HepG2 (cell line): ENCODE data around the gene EIF4ENIF1. TPM values are rescaled to one million over a fixed set of nuclear protein-coding genes. Genes with fewer than 3 reads are reported as not detected.

Experiments
- HIVEP1 ChIP-seq: sonication (generic); formaldehyde crosslinking; IDR thresholded peaks from 2 replicates; pipeline ENCODE4 v1.4.0; 2020; ENCODE audit warnings: mild to moderate bottlenecking, missing genetic modification reagents
- KAT7 ChIP-seq: IDR thresholded peaks from 2 replicates; pipeline ENCODE4 v1.6.1; 2018; ENCODE audit warnings: borderline replicate concordance, missing compliant biosample characterization
- NFRKB ChIP-seq: fragments of 450-650 bp; IDR thresholded peaks from 2 replicates; pipeline ENCODE4 v1.6.1; 2017
- NPAS2 ChIP-seq: sonication (generic); formaldehyde crosslinking; IDR thresholded peaks from 2 replicates; pipeline ENCODE4 v1.8.0; 2022; ENCODE audit warnings: mild to moderate bottlenecking, missing genetic modification reagents, borderline replicate concordance
- POLR2AphosphoS5 ChIP-seq: IDR thresholded peaks from 2 replicates; pipeline ENCODE4 v1.6.1; 2012; ENCODE audit warnings: low read depth, low read length
- PTBP1 ChIP-seq: fragments of 200-400 bp; formaldehyde crosslinking; IDR thresholded peaks from 2 replicates; pipeline ENCODE4 v1.6.1; 2018; ENCODE audit warnings: low read length, low read depth; ENCODE audit not compliant: poor library complexity, severe bottlenecking
- ZFP90 ChIP-seq: sonication (generic); formaldehyde crosslinking; IDR thresholded peaks from 2 replicates; pipeline ENCODE4 v1.8.0; 2022; ENCODE audit warnings: missing genetic modification reagents, mild to moderate bottlenecking, inconsistent platforms, borderline replicate concordance
- ZNF343 ChIP-seq: sonication (generic); formaldehyde crosslinking; IDR thresholded peaks from 2 replicates; pipeline ENCODE4 v1.4.0; 2020; ENCODE audit warnings: mild to moderate bottlenecking, missing genetic modification reagents
- ZNF430 ChIP-seq: sonication (generic); formaldehyde crosslinking; IDR thresholded peaks from 2 replicates; pipeline ENCODE4 v1.9.0; 2021; ENCODE audit warnings: mild to moderate bottlenecking, missing genetic modification reagents
- ZNF713 ChIP-seq: sonication (generic); formaldehyde crosslinking; IDR thresholded peaks from 2 replicates; pipeline ENCODE4 v1.4.0; 2020; ENCODE audit warnings: mild to moderate bottlenecking, missing genetic modification reagents
- ZNF766 ChIP-seq: sonication (generic); formaldehyde crosslinking; IDR thresholded peaks from 2 replicates; pipeline ENCODE4 v1.5.0; 2020; ENCODE audit warnings: missing genetic modification reagents, borderline replicate concordance
- polyA plus RNA-seq, 8 experiments: library from polyadenylated mRNA; depleted of rRNA in 3 of 8; stranded (reverse) in 7 of 8; unstranded in 1 of 8; fragments of >200 nt; fragmentation: Illumina TruSeq in 4 of 8; extraction: Trizol in 4 of 8; gene quantifications; 2 replicates each; pipeline versions ENCODE4 v1.2.1 to v1.2.3, GENCODE V29; 2011 to 2016; ENCODE audit warnings: low read depth in 4 of 8, missing spikeins in 1 of 8, mixed read lengths in 1 of 8; ENCODE audit not compliant: insufficient read depth in 1 of 8
- total RNA-seq, 5 experiments: library from RNA; depleted of rRNA; stranded (reverse); fragments of >200 nt; fragmentation: Illumina TruSeq; extraction: Trizol; gene quantifications; 2 replicates each; pipeline ENCODE4 v1.2.3, GENCODE V29; 2016; ENCODE audit warnings: low read depth in 1 of 5
- TF ChIP-seq, protein P1 (sequence below): sonication (generic); formaldehyde crosslinking; IDR thresholded peaks from 2 replicates; pipeline ENCODE4 v1.5.1; 2020; ENCODE audit warnings: mild to moderate bottlenecking, moderate library complexity, missing genetic modification reagents
- TF ChIP-seq, protein P2 (sequence below): sonication (generic); formaldehyde crosslinking; IDR thresholded peaks from 2 replicates; pipeline ENCODE4 v1.4.0; 2020; ENCODE audit warnings: missing genetic modification reagents, borderline replicate concordance
- TF ChIP-seq, protein P3 (sequence below): IDR thresholded peaks from 2 replicates; pipeline ENCODE4 v1.6.1; 2016; ENCODE audit warnings: low read depth, missing genetic modification reagents, missing compliant biosample characterization
- TF ChIP-seq, protein P4 (sequence below): sonication (generic); formaldehyde crosslinking; IDR thresholded peaks from 2 replicates; pipeline ENCODE4 v1.4.0; 2020; ENCODE audit warnings: mild to moderate bottlenecking, missing genetic modification reagents

EIF4ENIF1 gene
- total and polyA plus RNA-seq, 2 of the 13 experiments (the other 11 are each of a cell fraction or from before 2014, with no cell fraction given) = 11.9 to 12.3 TPM

DNA sequence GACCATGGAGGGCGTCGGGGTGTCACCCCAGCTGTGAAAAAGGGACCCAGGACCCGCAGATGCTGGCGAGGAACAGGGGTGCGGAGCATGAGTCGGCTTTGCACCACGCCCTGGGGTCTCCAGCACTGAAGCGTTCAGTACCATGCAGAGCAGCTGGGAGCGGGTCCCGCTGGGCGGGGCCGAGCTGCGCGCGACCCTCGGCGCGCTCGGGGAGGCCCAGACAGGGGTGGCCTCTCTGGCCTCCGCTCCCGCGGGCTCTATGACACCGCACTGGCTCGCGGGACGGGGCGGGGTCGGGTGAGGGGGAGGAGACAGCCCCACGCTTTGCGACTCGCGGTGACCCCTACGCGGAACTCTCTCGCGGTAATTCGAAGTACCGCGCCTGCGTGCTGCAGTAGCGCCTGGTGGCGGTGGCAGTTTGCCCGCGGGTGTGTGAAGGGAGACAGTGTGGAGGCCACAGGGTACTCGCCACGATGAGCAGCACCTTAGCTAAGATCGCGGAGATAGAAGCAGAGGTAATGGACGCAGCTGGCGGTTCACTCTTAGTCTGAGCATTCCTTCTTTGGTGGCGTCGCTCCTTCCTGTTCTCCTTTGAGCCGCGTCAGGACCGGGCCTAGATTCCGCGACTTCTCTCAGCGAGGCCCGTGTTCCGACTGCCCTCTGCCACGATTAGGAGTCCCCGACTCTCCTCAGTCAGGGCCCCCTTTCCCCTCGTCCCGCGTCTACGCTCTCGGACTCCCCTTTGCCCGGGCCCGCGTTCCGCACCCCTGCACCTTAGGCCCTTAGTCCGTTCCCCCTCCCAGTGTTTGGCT lies 90.2 kb downstream of the EIF4ENIF1 start, which contains the start of gene DRG1 (continued):
- TF ChIP-seq, protein P1, sequence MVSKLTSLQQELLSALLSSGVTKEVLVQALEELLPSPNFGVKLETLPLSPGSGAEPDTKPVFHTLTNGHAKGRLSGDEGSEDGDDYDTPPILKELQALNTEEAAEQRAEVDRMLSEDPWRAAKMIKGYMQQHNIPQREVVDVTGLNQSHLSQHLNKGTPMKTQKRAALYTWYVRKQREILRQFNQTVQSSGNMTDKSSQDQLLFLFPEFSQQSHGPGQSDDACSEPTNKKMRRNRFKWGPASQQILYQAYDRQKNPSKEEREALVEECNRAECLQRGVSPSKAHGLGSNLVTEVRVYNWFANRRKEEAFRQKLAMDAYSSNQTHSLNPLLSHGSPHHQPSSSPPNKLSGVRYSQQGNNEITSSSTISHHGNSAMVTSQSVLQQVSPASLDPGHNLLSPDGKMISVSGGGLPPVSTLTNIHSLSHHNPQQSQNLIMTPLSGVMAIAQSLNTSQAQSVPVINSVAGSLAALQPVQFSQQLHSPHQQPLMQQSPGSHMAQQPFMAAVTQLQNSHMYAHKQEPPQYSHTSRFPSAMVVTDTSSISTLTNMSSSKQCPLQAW = peak; percentile 45; the same call in 1 of the 2 replicates
- TF ChIP-seq POLR2AphosphoS5 = peak; percentile 93
- TF ChIP-seq, protein P2, sequence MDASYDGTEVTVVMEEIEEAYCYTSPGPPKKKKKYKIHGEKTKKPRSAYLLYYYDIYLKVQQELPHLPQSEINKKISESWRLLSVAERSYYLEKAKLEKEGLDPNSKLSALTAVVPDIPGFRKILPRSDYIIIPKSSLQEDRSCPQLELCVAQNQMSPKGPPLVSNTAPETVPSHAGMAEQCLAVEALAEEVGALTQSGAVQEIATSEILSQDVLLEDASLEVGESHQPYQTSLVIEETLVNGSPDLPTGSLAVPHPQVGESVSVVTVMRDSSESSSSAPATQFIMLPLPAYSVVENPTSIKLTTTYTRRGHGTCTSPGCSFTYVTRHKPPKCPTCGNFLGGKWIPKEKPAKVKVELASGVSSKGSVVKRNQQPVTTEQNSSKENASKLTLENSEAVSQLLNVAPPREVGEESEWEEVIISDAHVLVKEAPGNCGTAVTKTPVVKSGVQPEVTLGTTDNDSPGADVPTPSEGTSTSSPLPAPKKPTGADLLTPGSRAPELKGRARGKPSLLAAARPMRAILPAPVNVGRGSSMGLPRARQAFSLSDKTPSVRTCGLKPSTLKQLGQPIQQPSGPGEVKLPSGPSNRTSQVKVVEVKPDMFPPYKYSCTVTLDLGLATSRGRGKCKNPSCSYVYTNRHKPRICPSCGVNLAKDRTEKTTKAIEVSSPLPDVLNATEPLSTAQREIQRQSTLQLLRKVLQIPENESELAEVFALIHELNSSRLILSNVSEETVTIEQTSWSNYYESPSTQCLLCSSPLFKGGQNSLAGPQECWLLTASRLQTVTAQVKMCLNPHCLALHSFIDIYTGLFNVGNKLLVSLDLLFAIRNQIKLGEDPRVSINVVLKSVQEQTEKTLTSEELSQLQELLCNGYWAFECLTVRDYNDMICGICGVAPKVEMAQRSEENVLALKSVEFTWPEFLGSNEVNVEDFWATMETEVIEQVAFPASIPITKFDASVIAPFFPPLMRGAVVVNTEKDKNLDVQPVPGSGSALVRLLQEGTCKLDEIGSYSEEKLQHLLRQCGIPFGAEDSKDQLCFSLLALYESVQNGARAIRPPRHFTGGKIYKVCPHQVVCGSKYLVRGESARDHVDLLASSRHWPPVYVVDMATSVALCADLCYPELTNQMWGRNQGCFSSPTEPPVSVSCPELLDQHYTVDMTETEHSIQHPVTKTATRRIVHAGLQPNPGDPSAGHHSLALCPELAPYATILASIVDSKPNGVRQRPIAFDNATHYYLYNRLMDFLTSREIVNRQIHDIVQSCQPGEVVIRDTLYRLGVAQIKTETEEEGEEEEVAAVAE (CRISPR knock-in tag) = no peak
- 0 out of 2 replicates have a peak, but pooled peaks have one; percentile 55 for TF ChIP-seq HIVEP1 (CRISPR knock-in tag)
- TF ChIP-seq, protein P3, sequence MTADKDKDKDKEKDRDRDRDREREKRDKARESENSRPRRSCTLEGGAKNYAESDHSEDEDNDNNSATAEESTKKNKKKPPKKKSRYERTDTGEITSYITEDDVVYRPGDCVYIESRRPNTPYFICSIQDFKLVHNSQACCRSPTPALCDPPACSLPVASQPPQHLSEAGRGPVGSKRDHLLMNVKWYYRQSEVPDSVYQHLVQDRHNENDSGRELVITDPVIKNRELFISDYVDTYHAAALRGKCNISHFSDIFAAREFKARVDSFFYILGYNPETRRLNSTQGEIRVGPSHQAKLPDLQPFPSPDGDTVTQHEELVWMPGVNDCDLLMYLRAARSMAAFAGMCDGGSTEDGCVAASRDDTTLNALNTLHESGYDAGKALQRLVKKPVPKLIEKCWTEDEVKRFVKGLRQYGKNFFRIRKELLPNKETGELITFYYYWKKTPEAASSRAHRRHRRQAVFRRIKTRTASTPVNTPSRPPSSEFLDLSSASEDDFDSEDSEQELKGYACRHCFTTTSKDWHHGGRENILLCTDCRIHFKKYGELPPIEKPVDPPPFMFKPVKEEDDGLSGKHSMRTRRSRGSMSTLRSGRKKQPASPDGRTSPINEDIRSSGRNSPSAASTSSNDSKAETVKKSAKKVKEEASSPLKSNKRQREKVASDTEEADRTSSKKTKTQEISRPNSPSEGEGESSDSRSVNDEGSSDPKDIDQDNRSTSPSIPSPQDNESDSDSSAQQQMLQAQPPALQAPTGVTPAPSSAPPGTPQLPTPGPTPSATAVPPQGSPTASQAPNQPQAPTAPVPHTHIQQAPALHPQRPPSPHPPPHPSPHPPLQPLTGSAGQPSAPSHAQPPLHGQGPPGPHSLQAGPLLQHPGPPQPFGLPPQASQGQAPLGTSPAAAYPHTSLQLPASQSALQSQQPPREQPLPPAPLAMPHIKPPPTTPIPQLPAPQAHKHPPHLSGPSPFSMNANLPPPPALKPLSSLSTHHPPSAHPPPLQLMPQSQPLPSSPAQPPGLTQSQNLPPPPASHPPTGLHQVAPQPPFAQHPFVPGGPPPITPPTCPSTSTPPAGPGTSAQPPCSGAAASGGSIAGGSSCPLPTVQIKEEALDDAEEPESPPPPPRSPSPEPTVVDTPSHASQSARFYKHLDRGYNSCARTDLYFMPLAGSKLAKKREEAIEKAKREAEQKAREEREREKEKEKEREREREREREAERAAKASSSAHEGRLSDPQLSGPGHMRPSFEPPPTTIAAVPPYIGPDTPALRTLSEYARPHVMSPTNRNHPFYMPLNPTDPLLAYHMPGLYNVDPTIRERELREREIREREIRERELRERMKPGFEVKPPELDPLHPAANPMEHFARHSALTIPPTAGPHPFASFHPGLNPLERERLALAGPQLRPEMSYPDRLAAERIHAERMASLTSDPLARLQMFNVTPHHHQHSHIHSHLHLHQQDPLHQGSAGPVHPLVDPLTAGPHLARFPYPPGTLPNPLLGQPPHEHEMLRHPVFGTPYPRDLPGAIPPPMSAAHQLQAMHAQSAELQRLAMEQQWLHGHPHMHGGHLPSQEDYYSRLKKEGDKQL (CRISPR knock-in tag) = peak; percentile 43; the same call in 1 of the 2 replicates
- peak; percentile 27; the same call in 1 of the 2 replicates for TF ChIP-seq ZNF713 (CRISPR knock-in tag)
- peak; percentile 76; the same call in 1 of the 2 replicates for TF ChIP-seq ZNF343 (CRISPR knock-in tag)
- TF ChIP-seq NPAS2 = no peak
- TF ChIP-seq NFRKB = no peak
- TF ChIP-seq, protein P4, sequence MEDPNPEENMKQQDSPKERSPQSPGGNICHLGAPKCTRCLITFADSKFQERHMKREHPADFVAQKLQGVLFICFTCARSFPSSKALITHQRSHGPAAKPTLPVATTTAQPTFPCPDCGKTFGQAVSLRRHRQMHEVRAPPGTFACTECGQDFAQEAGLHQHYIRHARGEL = no peak
- no peak; the same call in none of the 2 replicates for TF ChIP-seq ZNF430
- TF ChIP-seq KAT7 (CRISPR knock-in tag) = peak; percentile 93; the same call in 1 of the 2 replicates
- TF ChIP-seq PTBP1 = no peak
- peak; percentile 80 for TF ChIP-seq ZFP90 (CRISPR knock-in tag)
- 0 out of 2 replicates have a peak, but pooled peaks have one; percentile 24 for TF ChIP-seq ZNF766 (CRISPR knock-in tag)
